ENCODE results near the gene P4HA2. TPM values are rescaled to one million over a fixed set of nuclear protein-coding genes. Genes with fewer than 3 reads are reported as not detected.
A peak's percentile ranks its signal among the peaks of the same experiment; 100 is the strongest.

Gene P4HA2
- total RNA-seq, 1 experiment from 2014 or later = 25.1 TPM

GRCh38 chr5:132176987-132177386 is 50.7 kb downstream of the P4HA2 start:
- Histone ChIP-seq H3K36me3 (ENCODE audit: control insufficient read depth, insufficient read depth, low read length) (no peaks in the 10 kb centered on the region), H3K27me3 (ENCODE audit: control insufficient read depth, insufficient read depth, low read length) (peaks cover 3% of the 10 kb centered on the region; the same call in 1 of the 2 replicates), H3K27ac (ENCODE audit: low read length) (no peak overlapping the region), H3K4me1 (ENCODE audit: control insufficient read depth, insufficient read depth, low read length) (no peaks in the 10 kb centered on the region), H3K9me3 (ENCODE audit: control insufficient read depth, insufficient read depth, low read depth, low read length) (no peaks in the 10 kb centered on the region), H3K4me3 (ENCODE audit: low read depth in 2 of 2, low read length in 2 of 2) (no peak overlapping the region)
- DNase-seq (ENCODE audit: low read depth, low spot score) (no peak), ATAC-seq (no peak)
- in situ Hi-C loops (cut with HindIII; ENCODE audit: low pct_unique_long_range_greater_than_20kb, low sequenced_read_pairs) = no loop called here
- POLR2A ChIA-PET = no interaction called here
- no TSS peak for BruUV-seq (replicated peaks)
- CTCF ChIA-PET = no interaction called here
- intact Hi-C loops (cut with micrococcal nuclease; ENCODE audit: unreplicated experiment) = no loop called here
- TF ChIP-seq POLR2AphosphoS5 (IDR thresholded peaks at IDR 0.05; ENCODE audit: low read depth, low read length) (no peak), TCF7L2 (IDR thresholded peaks at IDR 0.05; ENCODE audit: low read depth, low read length) (no peak), CTCF (IDR thresholded peaks at IDR 0.05) (peak; percentile 15; the same call in 1 of the 2 replicates), REST (IDR thresholded peaks at IDR 0.05; ENCODE audit: insufficient read depth in 1 of 2, low read depth in 2 of 2, low read length in 1 of 2) (no peak)

GRCh38 chr5:132176521-132176945 is 51.1 kb downstream of the P4HA2 start:
- TF ChIP-seq CTCF (IDR thresholded peaks at IDR 0.05) = no peak
- no peak for TF ChIP-seq REST (IDR thresholded peaks at IDR 0.05; ENCODE audit: insufficient read depth in 1 of 2, low read depth in 2 of 2, low read length in 1 of 2)
- no peak for TF ChIP-seq POLR2AphosphoS5 (IDR thresholded peaks at IDR 0.05; ENCODE audit: low read depth, low read length)
- no peak for TF ChIP-seq SIN3A (IDR thresholded peaks at IDR 0.05; ENCODE audit: borderline replicate concordance, insufficient read depth, low read depth, low read length)
- TF ChIP-seq TCF7L2 (IDR thresholded peaks at IDR 0.05; ENCODE audit: low read depth, low read length) = no peak
- no peak for DNase-seq (ENCODE audit: low read depth, low spot score)
- peaks cover 8% of the 10 kb centered on the region; the same call in 1 of the 2 replicates for H3K27me3 ChIP-seq (ENCODE audit: control insufficient read depth, insufficient read depth, low read length)
- BruUV-seq (replicated peaks) = no TSS peak
- CTCF ChIA-PET = no interaction called here
- no peaks in the 10 kb centered on the region for H3K4me1 ChIP-seq (ENCODE audit: control insufficient read depth, insufficient read depth, low read length)
- H3K36me3 ChIP-seq (ENCODE audit: control insufficient read depth, insufficient read depth, low read length) = no peaks in the 10 kb centered on the region
- POLR2A ChIA-PET = no interaction called here
- ATAC-seq = 0 out of 2 replicates have a peak, but pooled peaks have one; percentile 54
- in situ Hi-C loops (cut with HindIII; ENCODE audit: low pct_unique_long_range_greater_than_20kb, low sequenced_read_pairs) (no loop called here), intact Hi-C loops (cut with micrococcal nuclease; ENCODE audit: unreplicated experiment) (no loop called here)
- H3K4me3 ChIP-seq (ENCODE audit: low read depth in 2 of 2, low read length in 2 of 2) = no peak overlapping the region
- H3K27ac ChIP-seq (ENCODE audit: low read length) = no peak overlapping the region
- no peaks in the 10 kb centered on the region for H3K9me3 ChIP-seq (ENCODE audit: control insufficient read depth, insufficient read depth, low read depth, low read length)

All from Panc1 (cell line).